ENCODE data around the gene NLRP3. TPM values are rescaled to one million over a fixed set of nuclear protein-coding genes. Genes with fewer than 3 reads are reported as not detected.

The NLRP3 gene
- total and polyA plus RNA-seq, 9 of the 15 experiments (the other 6 are each of a cell fraction or from before 2014, with no cell fraction given) = not detected

DNA sequence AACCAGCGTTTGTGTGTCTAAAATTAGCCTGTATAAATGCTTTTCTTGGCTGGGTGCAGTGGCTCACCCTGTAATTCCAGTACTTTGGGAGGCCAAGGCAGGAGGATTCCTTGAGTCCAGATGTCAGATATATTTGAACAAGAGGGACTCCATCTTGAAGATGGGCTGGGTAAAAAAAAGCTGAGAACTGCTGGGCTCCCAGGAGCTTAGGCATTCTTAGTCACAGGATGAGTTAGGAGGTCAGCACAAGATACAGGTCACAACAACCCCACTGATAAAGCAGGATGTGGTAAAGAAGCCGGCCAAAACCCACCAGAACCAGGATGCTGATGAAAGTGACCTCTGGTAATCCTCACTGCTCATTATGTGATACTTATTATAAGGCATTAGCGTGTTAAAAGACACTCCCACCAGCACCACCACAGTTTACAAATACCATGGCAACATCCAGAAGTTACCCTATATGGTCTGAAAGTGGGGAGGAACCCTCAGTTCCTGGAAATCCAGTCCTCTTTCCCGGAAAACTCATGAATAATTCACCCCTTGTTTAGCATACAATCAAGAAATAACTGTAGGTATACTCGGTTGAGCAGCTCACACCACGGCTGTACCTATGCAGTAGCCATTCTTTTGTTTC lies 48.1 kb upstream of the NLRP3 start (continued):
- TF ChIP-seq CBX2 (IDR thresholded peaks at IDR 0.05; ENCODE audit: insufficient read depth, low read length, poor library complexity, severe bottlenecking) = no peak
- TF ChIP-seq, protein P1, sequence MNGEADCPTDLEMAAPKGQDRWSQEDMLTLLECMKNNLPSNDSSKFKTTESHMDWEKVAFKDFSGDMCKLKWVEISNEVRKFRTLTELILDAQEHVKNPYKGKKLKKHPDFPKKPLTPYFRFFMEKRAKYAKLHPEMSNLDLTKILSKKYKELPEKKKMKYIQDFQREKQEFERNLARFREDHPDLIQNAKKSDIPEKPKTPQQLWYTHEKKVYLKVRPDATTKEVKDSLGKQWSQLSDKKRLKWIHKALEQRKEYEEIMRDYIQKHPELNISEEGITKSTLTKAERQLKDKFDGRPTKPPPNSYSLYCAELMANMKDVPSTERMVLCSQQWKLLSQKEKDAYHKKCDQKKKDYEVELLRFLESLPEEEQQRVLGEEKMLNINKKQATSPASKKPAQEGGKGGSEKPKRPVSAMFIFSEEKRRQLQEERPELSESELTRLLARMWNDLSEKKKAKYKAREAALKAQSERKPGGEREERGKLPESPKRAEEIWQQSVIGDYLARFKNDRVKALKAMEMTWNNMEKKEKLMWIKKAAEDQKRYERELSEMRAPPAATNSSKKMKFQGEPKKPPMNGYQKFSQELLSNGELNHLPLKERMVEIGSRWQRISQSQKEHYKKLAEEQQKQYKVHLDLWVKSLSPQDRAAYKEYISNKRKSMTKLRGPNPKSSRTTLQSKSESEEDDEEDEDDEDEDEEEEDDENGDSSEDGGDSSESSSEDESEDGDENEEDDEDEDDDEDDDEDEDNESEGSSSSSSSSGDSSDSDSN (IDR thresholded peaks at IDR 0.05; ENCODE audit: borderline replicate concordance in 1 of 2, low read depth in 2 of 2, low read length in 2 of 2) = no peak
- TF ChIP-seq, protein P2, sequence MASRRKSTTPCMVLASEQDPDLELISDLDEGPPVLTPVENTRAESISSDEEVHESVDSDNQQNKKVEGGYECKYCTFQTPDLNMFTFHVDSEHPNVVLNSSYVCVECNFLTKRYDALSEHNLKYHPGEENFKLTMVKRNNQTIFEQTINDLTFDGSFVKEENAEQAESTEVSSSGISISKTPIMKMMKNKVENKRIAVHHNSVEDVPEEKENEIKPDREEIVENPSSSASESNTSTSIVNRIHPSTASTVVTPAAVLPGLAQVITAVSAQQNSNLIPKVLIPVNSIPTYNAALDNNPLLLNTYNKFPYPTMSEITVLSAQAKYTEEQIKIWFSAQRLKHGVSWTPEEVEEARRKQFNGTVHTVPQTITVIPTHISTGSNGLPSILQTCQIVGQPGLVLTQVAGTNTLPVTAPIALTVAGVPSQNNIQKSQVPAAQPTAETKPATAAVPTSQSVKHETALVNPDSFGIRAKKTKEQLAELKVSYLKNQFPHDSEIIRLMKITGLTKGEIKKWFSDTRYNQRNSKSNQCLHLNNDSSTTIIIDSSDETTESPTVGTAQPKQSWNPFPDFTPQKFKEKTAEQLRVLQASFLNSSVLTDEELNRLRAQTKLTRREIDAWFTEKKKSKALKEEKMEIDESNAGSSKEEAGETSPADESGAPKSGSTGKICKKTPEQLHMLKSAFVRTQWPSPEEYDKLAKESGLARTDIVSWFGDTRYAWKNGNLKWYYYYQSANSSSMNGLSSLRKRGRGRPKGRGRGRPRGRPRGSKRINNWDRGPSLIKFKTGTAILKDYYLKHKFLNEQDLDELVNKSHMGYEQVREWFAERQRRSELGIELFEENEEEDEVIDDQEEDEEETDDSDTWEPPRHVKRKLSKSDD (conservative IDR thresholded peaks at IDR 0.05; ENCODE audit: low read length) = no peak
- TF ChIP-seq RNF2 (IDR thresholded peaks at IDR 0.05) = peak; percentile 87; the same call in 1 of the 2 replicates
- no peak for TF ChIP-seq ZNF224 (CRISPR knock-in tag; IDR thresholded peaks at IDR 0.05)
- 0 out of 2 replicates have a peak, but pooled peaks have one; percentile 62 for TF ChIP-seq SLC30A9 (CRISPR knock-in tag; IDR thresholded peaks at IDR 0.05)
- no peak for TF ChIP-seq NFYB (IDR thresholded peaks at IDR 0.05; ENCODE audit: extremely low read depth, insufficient read length)
- TF ChIP-seq, protein P3, sequence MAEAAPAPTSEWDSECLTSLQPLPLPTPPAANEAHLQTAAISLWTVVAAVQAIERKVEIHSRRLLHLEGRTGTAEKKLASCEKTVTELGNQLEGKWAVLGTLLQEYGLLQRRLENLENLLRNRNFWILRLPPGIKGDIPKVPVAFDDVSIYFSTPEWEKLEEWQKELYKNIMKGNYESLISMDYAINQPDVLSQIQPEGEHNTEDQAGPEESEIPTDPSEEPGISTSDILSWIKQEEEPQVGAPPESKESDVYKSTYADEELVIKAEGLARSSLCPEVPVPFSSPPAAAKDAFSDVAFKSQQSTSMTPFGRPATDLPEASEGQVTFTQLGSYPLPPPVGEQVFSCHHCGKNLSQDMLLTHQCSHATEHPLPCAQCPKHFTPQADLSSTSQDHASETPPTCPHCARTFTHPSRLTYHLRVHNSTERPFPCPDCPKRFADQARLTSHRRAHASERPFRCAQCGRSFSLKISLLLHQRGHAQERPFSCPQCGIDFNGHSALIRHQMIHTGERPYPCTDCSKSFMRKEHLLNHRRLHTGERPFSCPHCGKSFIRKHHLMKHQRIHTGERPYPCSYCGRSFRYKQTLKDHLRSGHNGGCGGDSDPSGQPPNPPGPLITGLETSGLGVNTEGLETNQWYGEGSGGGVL (CRISPR knock-in tag; IDR thresholded peaks at IDR 0.05) = peak; percentile 78
- TF ChIP-seq ZNF668 (CRISPR knock-in tag; IDR thresholded peaks at IDR 0.05) = peak; percentile 96
- TF ChIP-seq BMI1 (IDR thresholded peaks at IDR 0.05; ENCODE audit: low read length) = no peak
- TF ChIP-seq MCM7 (IDR thresholded peaks at IDR 0.05) = no peak

All from K562 (cell line).